ENCODE measurements around the gene CADM2. TPM values are rescaled to one million over a fixed set of nuclear protein-coding genes. Genes with fewer than 3 reads are reported as not detected.

Gene CADM2
- total and polyA plus RNA-seq, 12 donors: 0.10 to 12.6 (median 2.2) TPM

DNA sequence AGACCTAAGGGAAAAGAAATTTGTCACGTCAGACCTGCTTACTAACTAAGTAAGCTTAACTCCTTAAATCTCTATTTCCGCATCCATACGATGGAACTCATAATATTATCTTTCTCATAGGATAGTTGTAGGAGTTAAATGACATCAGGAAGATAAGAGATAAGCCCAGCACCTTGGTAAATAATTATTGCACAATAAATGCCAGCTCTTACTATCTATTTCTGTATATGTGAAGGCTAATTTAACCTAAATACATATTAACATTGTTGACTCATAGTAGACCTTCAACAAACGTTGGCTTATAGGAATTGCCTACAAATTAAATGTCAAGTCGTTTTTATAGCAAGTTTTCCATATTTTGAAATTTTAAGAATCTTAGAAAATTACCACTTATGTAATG, 709.0 kb downstream of the CADM2 start:
- Histone ChIP-seq H3K9me3 (replicated peaks in 1 of 3) (no peaks in the 10 kb centered on the region), H3K4me1 (replicated peaks in 1 of 2) (no peaks in the 10 kb centered on the region), H3K4me3 (no peak overlapping the region), H3K36me3 (replicated peaks in 1 of 2) (no peaks in the 10 kb centered on the region), H3K27ac (no peak overlapping the region), H3K27me3 (no peaks in the 10 kb centered on the region)
- TF ChIP-seq, protein P1, sequence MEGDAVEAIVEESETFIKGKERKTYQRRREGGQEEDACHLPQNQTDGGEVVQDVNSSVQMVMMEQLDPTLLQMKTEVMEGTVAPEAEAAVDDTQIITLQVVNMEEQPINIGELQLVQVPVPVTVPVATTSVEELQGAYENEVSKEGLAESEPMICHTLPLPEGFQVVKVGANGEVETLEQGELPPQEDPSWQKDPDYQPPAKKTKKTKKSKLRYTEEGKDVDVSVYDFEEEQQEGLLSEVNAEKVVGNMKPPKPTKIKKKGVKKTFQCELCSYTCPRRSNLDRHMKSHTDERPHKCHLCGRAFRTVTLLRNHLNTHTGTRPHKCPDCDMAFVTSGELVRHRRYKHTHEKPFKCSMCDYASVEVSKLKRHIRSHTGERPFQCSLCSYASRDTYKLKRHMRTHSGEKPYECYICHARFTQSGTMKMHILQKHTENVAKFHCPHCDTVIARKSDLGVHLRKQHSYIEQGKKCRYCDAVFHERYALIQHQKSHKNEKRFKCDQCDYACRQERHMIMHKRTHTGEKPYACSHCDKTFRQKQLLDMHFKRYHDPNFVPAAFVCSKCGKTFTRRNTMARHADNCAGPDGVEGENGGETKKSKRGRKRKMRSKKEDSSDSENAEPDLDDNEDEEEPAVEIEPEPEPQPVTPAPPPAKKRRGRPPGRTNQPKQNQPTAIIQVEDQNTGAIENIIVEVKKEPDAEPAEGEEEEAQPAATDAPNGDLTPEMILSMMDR (IDR thresholded peaks at IDR 0.05): no peak
- TF ChIP-seq POLR2A (IDR thresholded peaks at IDR 0.05): no peak
- 61 to 66% (median 64%) methylated on average over 5 of the region's 5 CpGs for WGBS, 4 donors
- no peak for DNase-seq
- intact Hi-C loops (cut with DNase I): no loop called here

DNA sequence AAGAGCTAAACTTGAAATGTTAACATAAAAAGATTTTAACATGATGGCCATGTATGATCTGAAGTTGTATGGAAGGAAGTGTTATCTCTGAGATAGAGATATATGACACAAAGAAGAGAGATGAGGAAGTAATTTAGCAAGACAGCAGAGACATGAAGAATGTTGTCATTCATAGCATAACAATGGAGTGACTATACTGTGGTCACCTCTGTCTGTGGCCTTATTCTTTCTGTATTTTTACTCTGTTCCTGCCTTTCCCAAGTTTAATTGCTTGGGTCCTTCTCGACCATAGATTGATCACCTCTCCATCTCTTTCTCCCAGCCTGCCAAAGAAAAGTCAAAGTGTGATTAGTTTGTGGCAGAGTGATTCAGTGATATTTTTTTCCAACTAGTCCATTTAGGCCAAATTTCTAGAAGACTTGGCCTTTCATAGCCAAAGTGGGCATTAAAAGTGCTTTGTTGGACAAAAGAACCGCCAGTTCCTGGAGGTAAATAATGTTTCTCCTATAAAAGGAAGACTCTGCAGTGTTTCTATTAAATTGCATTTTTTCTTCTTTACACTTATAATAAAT, 711.9 kb downstream of the CADM2 start:
- Histone ChIP-seq H3K27ac (no peak overlapping the region), H3K36me3 (replicated peaks in 1 of 2) (no peaks in the 10 kb centered on the region)
- WGBS, 4 donors: 45 to 68% (median 59%) methylated on average over 2 of the region's 2 CpGs

DNA sequence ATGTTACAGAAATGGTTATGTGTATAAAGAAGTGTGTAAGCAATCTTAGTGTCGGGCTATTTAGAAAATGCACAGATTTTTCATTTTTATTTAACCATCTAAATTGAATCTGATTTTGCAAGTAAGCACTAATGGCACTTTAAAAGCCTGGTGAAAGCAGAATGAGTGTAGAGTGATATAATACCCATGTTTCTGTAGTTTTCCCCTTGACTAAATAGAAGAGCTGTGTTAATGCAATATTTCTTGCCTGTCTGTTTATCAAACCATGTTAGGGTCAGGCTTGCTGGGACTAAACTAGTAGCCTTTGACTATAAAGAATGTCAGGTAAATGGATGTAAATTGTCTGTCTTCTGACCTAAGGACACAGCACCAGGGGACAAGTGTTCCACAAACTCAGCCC, 714.0 kb downstream of the CADM2 start:
- Histone ChIP-seq H3K4me1 (replicated peaks in 1 of 2) (no peaks in the 10 kb centered on the region), H3K36me3 (replicated peaks in 1 of 2) (no peaks in the 10 kb centered on the region), H3K4me3 (no peak overlapping the region), H3K9me3 (replicated peaks in 1 of 3) (no peaks in the 10 kb centered on the region), H3K27me3 (no peaks in the 10 kb centered on the region), H3K27ac (no peak overlapping the region)
- DNase-seq: no peak
- 73 to 84% (median 78%) methylated on average over 1 of the region's 1 CpG for whole genome bisulfite sequencing, 4 donors
- no peak for TF ChIP-seq POLR2A (IDR thresholded peaks at IDR 0.05)
- TF ChIP-seq, protein P1 (IDR thresholded peaks at IDR 0.05): no peak
- intact Hi-C loops (cut with DNase I): no loop called here

More for the DNA sequence above, 711.9 kb downstream of the CADM2 start:
- TF ChIP-seq, protein P1 (IDR thresholded peaks at IDR 0.05): no peak
- TF ChIP-seq POLR2A (IDR thresholded peaks at IDR 0.05): no peak
- Histone ChIP-seq H3K27me3 (no peaks in the 10 kb centered on the region), H3K4me1 (replicated peaks in 1 of 2) (no peaks in the 10 kb centered on the region), H3K4me3 (no peak overlapping the region), H3K9me3 (replicated peaks in 1 of 3) (no peaks in the 10 kb centered on the region)
- intact Hi-C loops (cut with DNase I): no loop called here
- DNase-seq: no peak

DNA sequence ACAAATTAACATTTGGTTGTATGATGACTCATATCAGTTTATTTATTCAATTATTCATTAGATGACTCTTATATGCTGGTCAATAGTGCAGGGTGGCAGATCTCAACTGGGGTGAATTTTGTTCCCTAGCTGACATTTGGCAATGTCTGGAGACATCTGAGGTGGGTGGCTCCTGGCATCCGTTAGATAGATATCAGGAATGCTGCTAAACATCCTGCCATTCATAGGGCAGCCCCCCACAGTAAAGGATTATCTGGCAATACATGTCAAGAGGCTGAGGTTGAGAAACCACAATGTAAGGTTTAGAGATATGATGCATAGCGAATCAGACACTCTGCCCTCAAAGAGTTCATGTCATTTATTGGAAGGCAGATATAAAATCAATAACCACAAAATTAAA, 719.9 kb downstream of the CADM2 start:
- no peaks in the 10 kb centered on the region for H3K27me3 ChIP-seq
- no peak for DNase-seq
- H3K9me3 ChIP-seq (replicated peaks in 1 of 3): no peaks in the 10 kb centered on the region
- H3K4me3 ChIP-seq: no peak overlapping the region
- H3K36me3 ChIP-seq (replicated peaks in 1 of 2): no peaks in the 10 kb centered on the region
- H3K27ac ChIP-seq: no peak overlapping the region
- intact Hi-C loops (cut with DNase I): no loop called here
- TF ChIP-seq, protein P1 (IDR thresholded peaks at IDR 0.05): no peak
- no peak for TF ChIP-seq POLR2A (IDR thresholded peaks at IDR 0.05)
- 51 to 74% (median 64%) methylated on average over 2 of the region's 2 CpGs for WGBS, 4 donors
- no peaks in the 10 kb centered on the region for H3K4me1 ChIP-seq (replicated peaks in 1 of 2)

Measured in adrenal gland (tissue), 12 donors.